ENCODE measurements around the gene SELENOH. TPM values are rescaled to one million over a fixed set of nuclear protein-coding genes. Genes with fewer than 3 reads are reported as not detected.
A peak's percentile ranks its signal among the peaks of the same experiment; 100 is the strongest.
"Not testable (repeated sequence)": the region's sequence is repeated elsewhere in the genome, so short reads cannot be mapped to it uniquely, and the experiment has no call there.

Gene SELENOH
- total RNA-seq, 1 donor from 2014 or later, result 78.8 TPM

GRCh38 chr11:57713835-57714234 lies 27.5 kb upstream of the SELENOH start:
- H3K36me3 ChIP-seq, result peaks cover 8% of the 10 kb centered on the region
- intact Hi-C loops (cut with micrococcal nuclease), result no loop called here
- H3K27ac ChIP-seq (replicated peaks), result no peak overlapping the region

GRCh38 chr11:57716726-57717125 lies 24.6 kb upstream of the SELENOH start:
- Histone ChIP-seq H3K4me1 (peaks cover 35% of the 10 kb centered on the region), H3K36me3 (peaks cover 21% of the 10 kb centered on the region)
- H3K9me3 ChIP-seq (replicated peaks); H3K27ac ChIP-seq (replicated peaks); DNase-seq; H3K27me3 ChIP-seq (ENCODE audit: low read depth); H3K4me3 ChIP-seq; intact Hi-C loops (cut with micrococcal nuclease): not testable (repeated sequence)

More at GRCh38 chr11:57713835-57714234, 27.5 kb upstream of the SELENOH start:
- Histone ChIP-seq H3K4me3 (peak overlapping the region; percentile 87), H3K4me1 (peaks cover 56% of the 10 kb centered on the region), H3K9me3 (replicated peaks) (no peaks in the 10 kb centered on the region), H3K27me3 (ENCODE audit: low read depth) (no peaks in the 10 kb centered on the region)
- no peak for DNase-seq
- no peak for TF ChIP-seq CTCF (IDR thresholded peaks at IDR 0.05; ENCODE audit: borderline replicate concordance)

GRCh38 chr11:57727185-57727584 lies 14.1 kb upstream of the SELENOH start:
- intact Hi-C loops (cut with micrococcal nuclease), result no loop called here
- DNase-seq, result no peak
- peaks cover 3% of the 10 kb centered on the region for H3K36me3 ChIP-seq
- H3K4me3 ChIP-seq, result no peak overlapping the region
- no peaks in the 10 kb centered on the region for H3K9me3 ChIP-seq (replicated peaks)
- H3K4me1 ChIP-seq, result peaks cover 26% of the 10 kb centered on the region
- no peak for TF ChIP-seq CTCF (IDR thresholded peaks at IDR 0.05; ENCODE audit: borderline replicate concordance)
- H3K27ac ChIP-seq (replicated peaks), result no peak overlapping the region
- no peaks in the 10 kb centered on the region for H3K27me3 ChIP-seq (ENCODE audit: low read depth)

GRCh38 chr11:57728829-57729228 lies 12.5 kb upstream of the SELENOH start:
- Histone ChIP-seq H3K4me3 (no peak overlapping the region), H3K36me3 (no peaks in the 10 kb centered on the region), H3K9me3 (replicated peaks) (no peaks in the 10 kb centered on the region), H3K27ac (replicated peaks) (no peak overlapping the region), H3K4me1 (peaks cover 22% of the 10 kb centered on the region), H3K27me3 (ENCODE audit: low read depth) (no peaks in the 10 kb centered on the region)
- DNase-seq, result no peak
- intact Hi-C loops (cut with micrococcal nuclease), result no loop called here
- no peak for TF ChIP-seq CTCF (IDR thresholded peaks at IDR 0.05; ENCODE audit: borderline replicate concordance)

GRCh38 chr11:57729479-57729878 lies 11.8 kb upstream of the SELENOH start:
- Histone ChIP-seq H3K4me1 (peaks cover 22% of the 10 kb centered on the region), H3K36me3 (peaks cover 5% of the 10 kb centered on the region), H3K27ac (replicated peaks) (no peak overlapping the region), H3K27me3 (ENCODE audit: low read depth) (no peaks in the 10 kb centered on the region), H3K9me3 (replicated peaks) (no peaks in the 10 kb centered on the region), H3K4me3 (no peak overlapping the region)
- intact Hi-C loops (cut with micrococcal nuclease), result no loop called here
- TF ChIP-seq CTCF (IDR thresholded peaks at IDR 0.05; ENCODE audit: borderline replicate concordance), result no peak
- no peak for DNase-seq

- no peak overlapping the region for H3K27ac ChIP-seq (replicated peaks)
- intact Hi-C loops (cut with micrococcal nuclease), result no loop called here
- H3K9me3 ChIP-seq (replicated peaks), result no peaks in the 10 kb centered on the region
- peaks cover 24% of the 10 kb centered on the region for H3K4me1 ChIP-seq
- H3K36me3 ChIP-seq, result peaks cover 17% of the 10 kb centered on the region
- H3K4me3 ChIP-seq, result no peak overlapping the region
- DNase-seq, result no peak
- no peaks in the 10 kb centered on the region for H3K27me3 ChIP-seq (ENCODE audit: low read depth)
- no peak for TF ChIP-seq CTCF (IDR thresholded peaks at IDR 0.05; ENCODE audit: borderline replicate concordance)
Measured at GRCh38 chr11:57732661-57733060, 8.6 kb upstream of the SELENOH start.

Data from left ventricle myocardium inferior (tissue), 1 donor.